ENCODE measurements around the gene SLU7. TPM values are rescaled to one million over a fixed set of nuclear protein-coding genes. Genes with fewer than 3 reads are reported as not detected.

SLU7 gene
- total RNA-seq, 1 experiment from 2014 or later: 33.3 TPM

DNA sequence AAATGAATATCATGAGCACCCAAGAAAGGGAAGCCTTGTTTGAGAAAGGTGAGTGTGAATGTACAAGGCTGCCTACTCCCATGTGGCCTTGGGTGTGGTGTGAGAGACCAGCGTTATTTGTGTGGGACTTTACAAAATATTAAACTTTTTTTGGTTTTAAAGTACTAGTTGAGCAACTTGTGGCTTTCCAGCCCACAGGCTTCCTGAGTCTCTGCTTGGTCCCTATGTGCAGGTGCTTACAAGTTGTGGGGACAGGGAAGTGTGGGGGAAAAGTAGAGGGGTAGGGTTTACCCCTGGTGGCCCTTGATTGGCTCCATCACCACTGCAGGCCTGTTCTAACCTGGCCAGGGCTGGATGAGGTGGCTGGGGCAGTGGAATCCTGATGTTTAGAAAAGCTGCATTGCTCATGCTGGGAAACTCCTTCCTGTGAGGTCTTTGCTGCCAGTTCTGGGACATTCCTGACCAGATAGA is 22.5 kb upstream of the SLU7 start:
- DNase-seq: no peak
- H3T11ph ChIP-seq (ENCODE audit: low read length): no peak overlapping the region
- TF ChIP-seq CTCF (conservative IDR thresholded peaks at IDR 0.05): no peak
- H4K91ac ChIP-seq (ENCODE audit: insufficient read length, low read depth, low read length): no peak overlapping the region
- no peaks in the 10 kb centered on the region for H4K20me1 ChIP-seq (ENCODE audit: control insufficient read depth, insufficient read depth, insufficient read length)
- Mint-ChIP-seq H3K36me3 (ENCODE audit: insufficient read depth in 1 of 3, low read depth in 3 of 3) (no peaks in the 10 kb centered on the region), H3K9me3 (no peaks in the 10 kb centered on the region), H3K4me3 (no peak overlapping the region), H3K27me3 (ENCODE audit: low read depth) (peaks cover 5% of the 10 kb centered on the region), H3K27ac (no peak overlapping the region), H3K4me1 (peaks cover 20% of the 10 kb centered on the region in 2 experiments)
- no peak overlapping the region for H2BK12ac ChIP-seq (ENCODE audit: insufficient read length, low read depth, low read length)
- H3K27ac ChIP-seq (ENCODE audit: insufficient read length, low read depth, low read length): no peak overlapping the region
- H3K79me2 ChIP-seq (ENCODE audit: insufficient read depth, low read length): no peaks in the 10 kb centered on the region
- H2BK15ac ChIP-seq (ENCODE audit: low read depth, low read length): no peak overlapping the region
- no peak overlapping the region for H2BK5ac ChIP-seq (ENCODE audit: insufficient read length, low read length)
- no peak overlapping the region for H3K18ac ChIP-seq (ENCODE audit: insufficient read length, low read depth, low read length)
- no peak overlapping the region for H3K4ac ChIP-seq (ENCODE audit: low read depth, low read length)
- no peak overlapping the region for H2AFZ ChIP-seq (ENCODE audit: low read length)
- H3K9me3 ChIP-seq (ENCODE audit: control insufficient read depth, low read depth, low read length): no peaks in the 10 kb centered on the region
- H2BK120ac ChIP-seq (ENCODE audit: low read depth, low read length, poor library complexity, severe bottlenecking): no peak overlapping the region
- H4K8ac ChIP-seq (replicated peaks; ENCODE audit: insufficient read length, low read depth, low read length): no peak overlapping the region
- H3K56ac ChIP-seq (ENCODE audit: insufficient read length, low read depth, low read length): no peak overlapping the region
- H3K4me1 ChIP-seq (ENCODE audit: insufficient read depth, low read length): no peaks in the 10 kb centered on the region; the same call in 1 of the 2 replicates
- WGBS (ENCODE audit: extremely low coverage, insufficient read length, low lambda C conversion rate): no CpG with 5 or more reads among the region's 1 CpG
- H3K79me1 ChIP-seq (ENCODE audit: insufficient read depth, low read depth, low read length, poor library complexity, severe bottlenecking): no peaks in the 10 kb centered on the region
- H4K5ac ChIP-seq (ENCODE audit: insufficient read length, low read depth, low read length): no peak overlapping the region
- H3K23ac ChIP-seq (ENCODE audit: insufficient read length, low read depth, low read length): no peak overlapping the region
- H3K23me2 ChIP-seq (ENCODE audit: insufficient read length, low read depth, low read length, poor library complexity, severe bottlenecking): no peaks in the 10 kb centered on the region
- H3K9ac ChIP-seq (ENCODE audit: extremely low read depth, insufficient read length, low read length): no peak overlapping the region
- H2AK5ac ChIP-seq (ENCODE audit: insufficient read length, low read length): no peak overlapping the region
- H3K4me2 ChIP-seq (ENCODE audit: insufficient read depth, insufficient read length, low read length): no peak overlapping the region
- no peak overlapping the region for H3K14ac ChIP-seq (ENCODE audit: insufficient read depth, low read length)
- no peak overlapping the region for H2BK20ac ChIP-seq (ENCODE audit: low read depth, low read length, poor library complexity, severe bottlenecking)
- no peaks in the 10 kb centered on the region for H3K27me3 ChIP-seq (ENCODE audit: insufficient read depth, low read length)

All from H9 (cell line).